HepG2 (cell line): ENCODE measurements around the gene KIRREL2. TPM values are rescaled to one million over a fixed set of nuclear protein-coding genes. Genes with fewer than 3 reads are reported as not detected.
A peak's percentile ranks its signal among the peaks of the same experiment; 100 is the strongest.

Experiments used
- ATM ChIP-seq: fragments of 450-650 bp; IDR thresholded peaks from 2 replicates; pipeline ENCODE4 v1.7.1; 2017; ENCODE audit warnings: mild to moderate bottlenecking, borderline replicate concordance
- BRCA1 ChIP-seq: sonication (generic); formaldehyde crosslinking; IDR thresholded peaks from 2 replicates; pipeline ENCODE4 v1.4.0; 2020; ENCODE audit warnings: missing genetic modification reagents
- IKZF1 ChIP-seq: fragments of 450-650 bp; IDR thresholded peaks from 2 replicates; pipeline ENCODE4 v1.7.1; 2016
- KAT2B ChIP-seq: fragments of 150-350 bp; IDR thresholded peaks from 2 replicates; pipeline ENCODE4 v1.6.1; 2014; ENCODE audit warnings: low read depth, low read length, borderline replicate concordance
- KAT8 ChIP-seq: IDR thresholded peaks from 2 replicates; pipeline ENCODE4 v1.6.1; 2016; ENCODE audit warnings: missing genetic modification reagents, missing compliant biosample characterization
- MXD4 ChIP-seq: IDR thresholded peaks from 2 replicates; pipeline ENCODE4 v1.6.1; 2016; ENCODE audit warnings: mild to moderate bottlenecking, missing biosample characterization, missing genetic modification reagents
- RARA ChIP-seq: IDR thresholded peaks from 2 replicates; pipeline ENCODE4 v1.6.1; 2016; ENCODE audit warnings: missing genetic modification reagents, missing compliant biosample characterization
- RBM39 ChIP-seq: fragments of 200-400 bp; formaldehyde crosslinking; IDR thresholded peaks from one replicate; pipeline ENCODE4 v1.6.1; 2018; ENCODE audit warnings: antibody characterized with exemption, mild to moderate bottlenecking, low read depth, low read length; ENCODE audit not compliant: poor library complexity, severe bottlenecking
- REL ChIP-seq: sonication (generic); formaldehyde crosslinking; conservative IDR thresholded peaks from 2 replicates; pipeline ENCODE4 v1.8.0; 2022; ENCODE audit warnings: mild to moderate bottlenecking, missing genetic modification reagents, moderate library complexity
- SAP130 ChIP-seq: IDR thresholded peaks from 2 replicates; pipeline ENCODE4 v1.6.1; 2016; ENCODE audit warnings: low read depth
- ZBTB42 ChIP-seq: sonication (generic); formaldehyde crosslinking; IDR thresholded peaks from 2 replicates; pipeline ENCODE4 v1.5.0; 2020; ENCODE audit warnings: mild to moderate bottlenecking, missing genetic modification reagents
- ZNF205 ChIP-seq: IDR thresholded peaks from 2 replicates; pipeline ENCODE4 v1.6.1; 2018; ENCODE audit warnings: missing biosample characterization, missing genetic modification reagents
- ZNF33B ChIP-seq: sonication (generic); formaldehyde crosslinking; IDR thresholded peaks from 2 replicates; pipeline ENCODE4 v1.5.1; 2020; ENCODE audit warnings: mild to moderate bottlenecking, missing genetic modification reagents
- ZNF367 ChIP-seq: sonication (generic); formaldehyde crosslinking; IDR thresholded peaks from 2 replicates; pipeline ENCODE4 v1.4.0; 2020; ENCODE audit warnings: missing genetic modification reagents, borderline replicate concordance
- ZNF761 ChIP-seq: sonication (generic); formaldehyde crosslinking; conservative IDR thresholded peaks from 2 replicates; pipeline ENCODE4 v1.4.0; 2020; ENCODE audit warnings: mild to moderate bottlenecking, missing genetic modification reagents
- ZNF782 ChIP-seq: sonication (generic); formaldehyde crosslinking; IDR thresholded peaks from 2 replicates; pipeline ENCODE4 v1.4.0; 2020; ENCODE audit warnings: missing genetic modification reagents, mild to moderate bottlenecking, borderline replicate concordance
- ZSCAN25 ChIP-seq: sonication (generic); formaldehyde crosslinking; IDR thresholded peaks from 2 replicates; pipeline ENCODE4 v1.8.0; 2022; ENCODE audit warnings: mild to moderate bottlenecking, missing genetic modification reagents
- polyA plus RNA-seq, 8 experiments: library from polyadenylated mRNA; depleted of rRNA in 3 of 8; stranded (reverse) in 7 of 8; unstranded in 1 of 8; fragments of >200 nt; fragmentation: Illumina TruSeq in 4 of 8; extraction: Trizol in 4 of 8; gene quantifications; 2 replicates each; pipeline versions ENCODE4 v1.2.1 to v1.2.3, GENCODE V29; 2011 to 2016; ENCODE audit warnings: low read depth in 4 of 8, missing spikeins in 1 of 8, mixed read lengths in 1 of 8; ENCODE audit not compliant: insufficient read depth in 1 of 8
- total RNA-seq, 5 experiments: library from RNA; depleted of rRNA; stranded (reverse); fragments of >200 nt; fragmentation: Illumina TruSeq; extraction: Trizol; gene quantifications; 2 replicates each; pipeline ENCODE4 v1.2.3, GENCODE V29; 2016; ENCODE audit warnings: low read depth in 1 of 5
- TF ChIP-seq, protein P1 (sequence below): sonication (generic); formaldehyde crosslinking; IDR thresholded peaks from 2 replicates; pipeline ENCODE4 v1.9.0; 2022; ENCODE audit warnings: missing genetic modification reagents, mild to moderate bottlenecking, borderline replicate concordance
- TF ChIP-seq, protein P2 (sequence below): sonication (generic); IDR thresholded peaks from 2 replicates; pipeline ENCODE4 v1.6.1; 2016; ENCODE audit warnings: low read depth, borderline replicate concordance
- TF ChIP-seq, protein P3 (sequence below): sonication (generic); formaldehyde crosslinking; IDR thresholded peaks from 2 replicates; pipeline ENCODE4 v1.5.0; 2020; ENCODE audit warnings: missing genetic modification reagents, mild to moderate bottlenecking, borderline replicate concordance
- TF ChIP-seq, protein P4 (sequence below): sonication (generic); formaldehyde crosslinking; IDR thresholded peaks from 2 replicates; pipeline ENCODE4 v1.4.0; 2020; ENCODE audit warnings: low read depth, missing genetic modification reagents
- TF ChIP-seq, protein P5 (sequence below): IDR thresholded peaks from 2 replicates; pipeline ENCODE4 v1.6.1; 2016; ENCODE audit warnings: missing compliant biosample characterization, missing genetic modification reagents, borderline replicate concordance
- TF ChIP-seq, protein P6 (sequence below): sonication (generic); formaldehyde crosslinking; IDR thresholded peaks from 2 replicates; pipeline ENCODE4 v1.4.0; 2020; ENCODE audit warnings: missing genetic modification reagents

Gene KIRREL2
- total and polyA plus RNA-seq, 2 of the 13 experiments (the other 11 are each of a cell fraction or from before 2014, with no cell fraction given) = 0.18 to 2.4 TPM

DNA sequence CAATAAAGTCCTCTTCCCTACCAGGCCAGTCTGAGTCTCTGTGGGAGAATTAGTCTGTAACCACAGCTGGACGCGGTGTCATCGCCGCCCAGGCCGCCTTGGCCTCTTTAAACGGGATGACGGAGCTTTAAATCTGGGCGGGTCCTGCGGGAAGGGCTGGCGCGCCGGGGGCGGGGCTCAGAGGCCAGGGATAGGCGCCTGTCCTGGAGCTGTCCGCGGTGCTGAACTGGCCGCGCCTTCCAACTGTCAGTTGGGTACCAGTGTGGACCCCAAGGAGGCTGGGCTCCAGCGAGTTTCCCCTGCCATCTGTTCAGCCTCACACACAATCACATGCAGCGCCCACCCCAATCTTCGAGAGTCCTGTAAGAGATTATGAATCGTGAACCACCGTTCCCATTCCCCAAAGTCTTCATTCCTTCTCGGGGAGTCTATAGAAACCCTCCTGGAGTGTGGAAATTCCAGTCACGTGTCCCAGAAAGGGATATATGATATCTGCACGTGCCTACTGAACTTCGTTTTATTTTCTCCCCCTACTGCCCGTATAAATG lies 23.1 kb downstream of the KIRREL2 start (continued):
- TF ChIP-seq, protein P1, sequence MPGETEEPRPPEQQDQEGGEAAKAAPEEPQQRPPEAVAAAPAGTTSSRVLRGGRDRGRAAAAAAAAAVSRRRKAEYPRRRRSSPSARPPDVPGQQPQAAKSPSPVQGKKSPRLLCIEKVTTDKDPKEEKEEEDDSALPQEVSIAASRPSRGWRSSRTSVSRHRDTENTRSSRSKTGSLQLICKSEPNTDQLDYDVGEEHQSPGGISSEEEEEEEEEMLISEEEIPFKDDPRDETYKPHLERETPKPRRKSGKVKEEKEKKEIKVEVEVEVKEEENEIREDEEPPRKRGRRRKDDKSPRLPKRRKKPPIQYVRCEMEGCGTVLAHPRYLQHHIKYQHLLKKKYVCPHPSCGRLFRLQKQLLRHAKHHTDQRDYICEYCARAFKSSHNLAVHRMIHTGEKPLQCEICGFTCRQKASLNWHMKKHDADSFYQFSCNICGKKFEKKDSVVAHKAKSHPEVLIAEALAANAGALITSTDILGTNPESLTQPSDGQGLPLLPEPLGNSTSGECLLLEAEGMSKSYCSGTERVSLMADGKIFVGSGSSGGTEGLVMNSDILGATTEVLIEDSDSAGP (CRISPR knock-in tag) = peak; percentile 99
- TF ChIP-seq ZNF782 (CRISPR knock-in tag) (peak; percentile 56; the same call in 1 of the 2 replicates), IKZF1 (no peak), ATM (no peak), BRCA1 (CRISPR knock-in tag) (peak; percentile 97), ZNF33B (CRISPR knock-in tag) (no peak), ZSCAN25 (CRISPR knock-in tag) (peak; percentile 71; the same call in 1 of the 2 replicates), MXD4 (CRISPR knock-in tag) (peak; percentile 90), KAT8 (peak; percentile 78), SAP130 (CRISPR knock-in tag) (peak; percentile 96), KAT2B (no peak), RARA (CRISPR knock-in tag) (peak; percentile 70), ZNF761 (CRISPR knock-in tag) (peak; percentile 72; the same call in 1 of the 2 replicates), RBM39 (peak; percentile 44), ZNF367 (CRISPR knock-in tag) (peak; percentile 95), ZNF205 (peak; percentile 88), REL (CRISPR knock-in tag) (no peak), ZBTB42 (CRISPR knock-in tag) (no peak)
- TF ChIP-seq, protein P2, sequence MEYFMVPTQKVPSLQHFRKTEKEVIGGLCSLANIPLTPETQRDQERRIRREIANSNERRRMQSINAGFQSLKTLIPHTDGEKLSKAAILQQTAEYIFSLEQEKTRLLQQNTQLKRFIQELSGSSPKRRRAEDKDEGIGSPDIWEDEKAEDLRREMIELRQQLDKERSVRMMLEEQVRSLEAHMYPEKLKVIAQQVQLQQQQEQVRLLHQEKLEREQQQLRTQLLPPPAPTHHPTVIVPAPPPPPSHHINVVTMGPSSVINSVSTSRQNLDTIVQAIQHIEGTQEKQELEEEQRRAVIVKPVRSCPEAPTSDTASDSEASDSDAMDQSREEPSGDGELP = peak; percentile 33; the same call in 1 of the 2 replicates
- TF ChIP-seq, protein P3, sequence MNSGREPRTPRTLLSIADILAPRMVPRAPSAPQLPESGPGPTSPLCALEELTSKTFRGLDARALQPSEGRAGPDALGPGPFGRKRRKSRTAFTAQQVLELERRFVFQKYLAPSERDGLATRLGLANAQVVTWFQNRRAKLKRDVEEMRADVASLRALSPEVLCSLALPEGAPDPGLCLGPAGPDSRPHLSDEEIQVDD (CRISPR knock-in tag) = peak; percentile 79; the same call in 1 of the 2 replicates
- TF ChIP-seq, protein P4, sequence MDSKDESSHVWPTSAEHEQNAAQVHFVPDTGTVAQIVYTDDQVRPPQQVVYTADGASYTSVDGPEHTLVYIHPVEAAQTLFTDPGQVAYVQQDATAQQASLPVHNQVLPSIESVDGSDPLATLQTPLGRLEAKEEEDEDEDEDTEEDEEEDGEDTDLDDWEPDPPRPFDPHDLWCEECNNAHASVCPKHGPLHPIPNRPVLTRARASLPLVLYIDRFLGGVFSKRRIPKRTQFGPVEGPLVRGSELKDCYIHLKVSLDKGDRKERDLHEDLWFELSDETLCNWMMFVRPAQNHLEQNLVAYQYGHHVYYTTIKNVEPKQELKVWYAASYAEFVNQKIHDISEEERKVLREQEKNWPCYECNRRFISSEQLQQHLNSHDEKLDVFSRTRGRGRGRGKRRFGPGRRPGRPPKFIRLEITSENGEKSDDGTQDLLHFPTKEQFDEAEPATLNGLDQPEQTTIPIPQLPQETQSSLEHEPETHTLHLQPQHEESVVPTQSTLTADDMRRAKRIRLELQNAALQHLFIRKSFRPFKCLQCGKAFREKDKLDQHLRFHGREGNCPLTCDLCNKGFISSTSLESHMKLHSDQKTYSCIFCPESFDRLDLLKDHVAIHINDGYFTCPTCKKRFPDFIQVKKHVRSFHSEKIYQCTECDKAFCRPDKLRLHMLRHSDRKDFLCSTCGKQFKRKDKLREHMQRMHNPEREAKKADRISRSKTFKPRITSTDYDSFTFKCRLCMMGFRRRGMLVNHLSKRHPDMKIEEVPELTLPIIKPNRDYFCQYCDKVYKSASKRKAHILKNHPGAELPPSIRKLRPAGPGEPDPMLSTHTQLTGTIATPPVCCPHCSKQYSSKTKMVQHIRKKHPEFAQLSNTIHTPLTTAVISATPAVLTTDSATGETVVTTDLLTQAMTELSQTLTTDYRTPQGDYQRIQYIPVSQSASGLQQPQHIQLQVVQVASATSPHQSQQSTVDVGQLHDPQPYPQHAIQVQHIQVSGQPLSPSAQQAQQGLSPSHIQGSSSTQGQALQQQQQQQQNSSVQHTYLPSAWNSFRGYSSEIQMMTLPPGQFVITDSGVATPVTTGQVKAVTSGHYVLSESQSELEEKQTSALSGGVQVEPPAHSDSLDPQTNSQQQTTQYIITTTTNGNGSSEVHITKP (CRISPR knock-in tag) = peak; percentile 50; the same call in 1 of the 2 replicates
- TF ChIP-seq, protein P5, sequence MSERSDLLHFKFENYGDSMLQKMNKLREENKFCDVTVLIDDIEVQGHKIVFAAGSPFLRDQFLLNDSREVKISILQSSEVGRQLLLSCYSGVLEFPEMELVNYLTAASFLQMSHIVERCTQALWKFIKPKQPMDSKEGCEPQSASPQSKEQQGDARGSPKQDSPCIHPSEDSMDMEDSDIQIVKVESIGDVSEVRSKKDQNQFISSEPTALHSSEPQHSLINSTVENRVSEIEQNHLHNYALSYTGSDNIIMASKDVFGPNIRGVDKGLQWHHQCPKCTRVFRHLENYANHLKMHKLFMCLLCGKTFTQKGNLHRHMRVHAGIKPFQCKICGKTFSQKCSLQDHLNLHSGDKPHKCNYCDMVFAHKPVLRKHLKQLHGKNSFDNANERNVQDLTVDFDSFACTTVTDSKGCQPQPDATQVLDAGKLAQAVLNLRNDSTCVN (CRISPR knock-in tag) = peak; percentile 94
- TF ChIP-seq, protein P6, sequence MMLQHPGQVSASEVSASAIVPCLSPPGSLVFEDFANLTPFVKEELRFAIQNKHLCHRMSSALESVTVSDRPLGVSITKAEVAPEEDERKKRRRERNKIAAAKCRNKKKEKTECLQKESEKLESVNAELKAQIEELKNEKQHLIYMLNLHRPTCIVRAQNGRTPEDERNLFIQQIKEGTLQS (CRISPR knock-in tag) = peak; percentile 73; the same call in 1 of the 2 replicates
